Measurements from ENCODE around the gene DGKB.

DNA sequence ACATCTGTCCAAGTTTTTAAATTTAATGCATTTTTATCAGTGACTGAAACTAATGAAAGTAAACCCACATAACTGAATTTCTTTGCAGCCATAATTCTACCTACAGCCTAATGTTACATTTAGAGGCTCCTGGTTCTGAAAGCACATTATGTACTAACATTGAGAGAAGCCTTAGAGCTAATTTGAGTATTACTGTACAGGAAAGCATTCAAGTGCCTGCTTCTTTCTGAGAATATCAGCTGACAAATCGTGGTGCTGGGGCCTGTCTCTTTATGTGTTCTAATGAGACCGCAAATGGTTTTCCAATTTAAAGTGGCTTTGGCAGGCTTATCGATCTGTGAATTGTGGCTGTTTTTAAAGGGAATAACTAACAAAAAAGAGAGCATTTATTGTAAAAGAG, 32.3 kb upstream of the DGKB start:
- TF ChIP-seq, protein P1, sequence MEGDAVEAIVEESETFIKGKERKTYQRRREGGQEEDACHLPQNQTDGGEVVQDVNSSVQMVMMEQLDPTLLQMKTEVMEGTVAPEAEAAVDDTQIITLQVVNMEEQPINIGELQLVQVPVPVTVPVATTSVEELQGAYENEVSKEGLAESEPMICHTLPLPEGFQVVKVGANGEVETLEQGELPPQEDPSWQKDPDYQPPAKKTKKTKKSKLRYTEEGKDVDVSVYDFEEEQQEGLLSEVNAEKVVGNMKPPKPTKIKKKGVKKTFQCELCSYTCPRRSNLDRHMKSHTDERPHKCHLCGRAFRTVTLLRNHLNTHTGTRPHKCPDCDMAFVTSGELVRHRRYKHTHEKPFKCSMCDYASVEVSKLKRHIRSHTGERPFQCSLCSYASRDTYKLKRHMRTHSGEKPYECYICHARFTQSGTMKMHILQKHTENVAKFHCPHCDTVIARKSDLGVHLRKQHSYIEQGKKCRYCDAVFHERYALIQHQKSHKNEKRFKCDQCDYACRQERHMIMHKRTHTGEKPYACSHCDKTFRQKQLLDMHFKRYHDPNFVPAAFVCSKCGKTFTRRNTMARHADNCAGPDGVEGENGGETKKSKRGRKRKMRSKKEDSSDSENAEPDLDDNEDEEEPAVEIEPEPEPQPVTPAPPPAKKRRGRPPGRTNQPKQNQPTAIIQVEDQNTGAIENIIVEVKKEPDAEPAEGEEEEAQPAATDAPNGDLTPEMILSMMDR (IDR thresholded peaks at IDR 0.05): no peak
- TF ChIP-seq POLR2A (IDR thresholded peaks at IDR 0.05): no peak
